Inflammatory macrophage (primary cell): ENCODE results near the gene STAT5B.

Source experiments
- DNase-seq, 2 donors: peaks; one replicate each; pipeline ENCODE4 v3.0.0-alpha.2; 2020 to 2022

STAT5B gene

DNA sequence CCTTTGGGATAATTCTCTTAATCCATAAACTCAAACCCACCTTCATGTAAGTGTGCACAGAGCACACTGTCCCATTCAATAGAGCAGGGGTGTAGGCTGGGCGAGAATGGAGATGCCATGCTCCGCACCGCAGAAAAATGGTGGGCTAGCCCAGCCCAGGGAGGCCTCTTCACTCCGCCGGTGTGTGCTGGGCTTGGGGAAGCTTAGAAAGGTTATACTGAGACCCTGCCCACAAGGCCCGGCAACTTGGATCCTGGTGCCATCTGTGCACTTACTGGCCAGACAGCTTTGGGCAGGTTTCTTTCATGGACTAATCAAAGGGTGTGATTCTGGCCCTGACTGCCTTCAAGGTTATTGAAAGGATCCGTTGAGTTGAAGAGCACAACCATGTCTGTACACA is 8.4 kb upstream of the STAT5B start:
- no peak for DNase-seq

- DNase-seq, result no peak
These were observed 7.8 kb upstream of the STAT5B start for GRCh38 chr17:42284024-42284369.

DNA sequence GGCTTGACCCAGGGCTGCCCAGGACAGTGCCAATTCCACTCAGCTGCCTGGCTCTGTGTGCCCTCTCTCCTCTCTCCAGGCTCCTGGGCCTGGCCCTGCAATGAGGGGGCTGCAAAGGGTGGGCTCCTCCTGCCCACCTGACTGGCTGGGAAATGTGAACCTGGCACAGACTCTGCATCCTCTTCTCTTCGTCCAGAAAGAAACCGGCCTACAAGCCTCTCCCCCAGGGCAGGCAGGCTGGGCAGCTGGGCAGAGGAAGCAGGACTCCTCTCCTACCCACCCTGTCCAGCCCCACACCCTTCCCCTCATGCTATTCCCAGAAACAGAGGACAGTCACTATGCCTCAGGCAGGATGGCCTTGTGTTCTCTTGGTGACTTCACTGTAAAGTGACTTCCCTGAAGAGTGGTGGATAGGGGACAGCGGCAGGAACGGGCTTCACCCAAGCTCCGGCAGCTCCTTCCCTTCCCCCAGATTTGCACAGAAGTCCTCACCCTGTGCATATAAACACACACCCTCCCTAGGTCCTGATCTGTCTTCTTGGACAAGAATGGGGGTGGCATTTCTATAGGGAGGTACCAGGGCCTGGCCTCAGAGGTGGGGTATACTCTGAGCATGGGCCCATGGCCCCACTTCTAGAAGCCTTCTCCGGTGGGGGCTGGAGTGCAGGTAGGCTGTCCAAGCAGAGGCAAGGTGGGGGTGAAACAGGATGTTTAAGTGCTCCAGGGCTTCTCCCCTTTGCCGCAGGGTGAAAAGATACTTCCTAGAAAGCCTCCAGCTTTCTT is 7.2 kb upstream of the STAT5B start:
- no peak for DNase-seq

- DNase-seq, result no peak
These were observed 6.4 kb upstream of the STAT5B start for GRCh38 chr17:42282478-42283080.

GRCh38 chr17:42281571-42282096 is 5.4 kb upstream of the STAT5B start:
- no peak for DNase-seq

DNA sequence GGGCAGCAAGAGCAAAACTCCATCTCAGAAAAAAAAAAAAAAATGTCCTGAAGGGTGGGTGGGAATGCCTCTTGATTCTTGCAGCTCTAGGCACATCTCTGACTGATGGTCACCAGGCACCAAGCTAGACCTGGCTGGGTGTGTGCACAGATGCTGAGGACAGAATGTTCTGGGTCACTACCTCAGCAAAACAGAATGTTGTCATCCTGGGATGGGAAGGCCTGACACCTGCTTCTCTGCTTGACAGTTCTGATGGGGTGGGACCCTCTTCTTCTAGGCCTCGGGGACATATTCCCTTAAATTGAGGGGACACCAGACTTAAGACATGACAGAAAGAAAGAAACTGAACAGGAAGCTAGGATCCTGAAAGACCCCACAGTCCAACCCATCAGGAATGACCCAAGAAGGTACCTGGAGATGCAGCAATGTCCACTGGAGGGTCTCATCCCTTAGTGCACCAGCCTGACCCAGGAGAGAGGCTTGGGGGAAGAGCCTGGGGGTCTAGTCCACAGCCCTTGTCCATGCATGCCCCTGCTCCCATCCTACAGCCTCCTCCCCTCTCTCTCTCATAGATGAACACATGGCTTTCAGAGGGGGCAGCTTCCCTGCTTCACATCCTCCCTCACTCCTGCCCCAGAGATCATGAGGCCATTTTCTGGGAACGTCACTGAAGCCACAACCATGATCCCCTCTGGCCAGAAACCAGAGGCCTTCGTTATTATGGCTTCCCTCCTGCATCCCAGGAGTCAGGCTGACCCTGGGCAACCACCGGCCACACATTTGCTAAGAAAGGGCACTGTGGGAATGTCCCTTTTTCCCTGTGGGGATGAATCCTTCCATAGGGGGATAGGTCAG is 3.8 kb upstream of the STAT5B start:
- no peak for DNase-seq

GRCh38 chr17:42277342-42277712 is 1.1 kb upstream of the STAT5B start:
- DNase-seq, result no peak

DNA sequence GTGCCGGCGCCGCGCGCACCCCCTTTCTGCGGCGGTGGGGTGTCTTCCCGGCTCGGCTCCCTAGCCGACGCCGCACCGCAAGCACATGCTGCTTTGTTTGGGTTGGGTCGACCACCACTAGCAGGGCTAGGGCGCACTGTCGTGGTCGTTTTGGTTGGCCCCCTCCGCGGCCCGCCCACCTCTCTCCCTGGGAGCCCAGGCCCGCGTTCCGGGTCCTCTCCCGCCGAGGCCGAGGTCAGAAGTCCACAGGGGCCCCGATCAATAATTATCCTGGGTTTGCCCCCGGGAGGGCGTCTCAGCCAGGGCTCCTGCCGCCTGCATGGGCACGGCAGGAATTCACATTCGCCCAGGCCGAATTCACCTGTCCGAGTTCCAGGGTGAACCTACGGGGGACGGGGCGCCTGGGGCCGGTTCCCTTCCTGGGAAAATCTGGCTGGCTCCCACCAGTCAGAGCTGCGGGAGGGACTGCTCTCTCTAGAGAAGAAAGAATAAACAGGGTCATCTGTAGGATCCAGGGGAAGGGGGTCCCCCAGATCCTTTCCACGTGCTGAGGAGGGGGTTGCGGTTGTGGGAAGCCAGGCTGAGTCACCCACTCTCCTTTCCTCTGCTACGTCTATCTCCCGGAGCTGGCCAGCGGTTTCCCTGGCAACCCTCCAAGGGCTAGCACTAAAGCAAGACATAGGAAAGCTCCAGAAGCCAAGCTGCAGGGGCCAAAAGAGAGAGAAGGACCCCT is 584 bp upstream of the STAT5B start:
- DNase-seq, result no peak

DNA sequence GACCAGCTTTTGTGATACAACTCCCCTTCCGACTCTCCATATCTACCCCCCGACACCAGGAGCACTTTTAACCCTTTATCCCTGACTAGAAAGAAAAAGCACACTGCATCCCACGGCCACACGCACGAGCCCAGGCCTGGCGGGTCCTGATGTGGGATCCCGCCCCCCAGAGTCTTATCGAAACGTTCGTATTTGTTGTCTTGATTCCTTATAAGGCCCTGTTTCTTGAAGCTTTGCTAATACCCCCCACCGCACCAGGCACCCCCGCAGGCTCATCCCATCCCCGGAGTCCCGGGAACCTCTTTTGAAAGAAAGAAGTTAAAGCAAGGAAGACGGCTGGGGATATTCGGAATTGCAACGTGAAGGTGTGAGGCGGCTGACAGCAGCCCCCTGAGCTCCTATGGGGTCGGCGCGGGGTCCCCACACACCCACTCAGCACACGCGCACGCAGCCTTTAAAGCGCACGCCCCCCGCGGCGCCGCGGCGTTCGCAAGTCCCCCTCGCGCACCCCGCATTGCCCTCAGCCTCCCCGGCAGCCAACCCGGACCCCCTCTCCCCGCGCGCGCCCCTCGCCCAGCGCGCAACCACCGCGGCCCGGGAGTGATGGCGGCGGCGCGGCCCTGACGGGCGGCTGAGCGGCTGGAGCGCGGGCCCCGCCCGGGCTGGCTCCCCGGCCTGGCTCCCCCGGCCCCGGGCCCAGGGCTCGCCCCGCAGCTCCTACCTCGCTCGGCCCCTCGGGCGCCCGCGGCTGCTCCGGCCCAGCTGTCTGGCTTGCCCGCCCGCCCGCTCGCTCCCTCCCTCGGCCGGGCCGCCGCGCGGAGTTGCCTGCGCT is 448 bp downstream of the STAT5B start:
- no peak for DNase-seq

GRCh38 chr17:42274812-42275526 is 1.2 kb downstream of the STAT5B start:
- peak; percentile 14 for DNase-seq

DNA sequence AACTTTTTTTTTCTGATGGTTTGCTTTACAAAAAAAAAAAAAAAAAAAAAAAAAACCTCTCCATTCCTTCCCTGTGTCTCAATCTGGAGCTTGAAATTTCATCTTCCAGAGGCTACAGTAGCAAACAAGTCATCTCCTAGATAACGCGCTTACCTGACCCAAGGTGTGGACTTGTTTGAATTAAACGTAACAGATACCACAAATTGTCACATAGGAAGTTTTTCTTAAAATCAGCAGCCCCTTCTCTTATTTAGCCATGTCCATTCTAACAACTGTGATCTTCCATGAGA is 2.0 kb downstream of the STAT5B start:
- DNase-seq, result no peak

GRCh38 chr17:42273474-42274252 is 2.5 kb downstream of the STAT5B start:
- DNase-seq, result peak in 1 of 2 donors; percentile 14

DNA sequence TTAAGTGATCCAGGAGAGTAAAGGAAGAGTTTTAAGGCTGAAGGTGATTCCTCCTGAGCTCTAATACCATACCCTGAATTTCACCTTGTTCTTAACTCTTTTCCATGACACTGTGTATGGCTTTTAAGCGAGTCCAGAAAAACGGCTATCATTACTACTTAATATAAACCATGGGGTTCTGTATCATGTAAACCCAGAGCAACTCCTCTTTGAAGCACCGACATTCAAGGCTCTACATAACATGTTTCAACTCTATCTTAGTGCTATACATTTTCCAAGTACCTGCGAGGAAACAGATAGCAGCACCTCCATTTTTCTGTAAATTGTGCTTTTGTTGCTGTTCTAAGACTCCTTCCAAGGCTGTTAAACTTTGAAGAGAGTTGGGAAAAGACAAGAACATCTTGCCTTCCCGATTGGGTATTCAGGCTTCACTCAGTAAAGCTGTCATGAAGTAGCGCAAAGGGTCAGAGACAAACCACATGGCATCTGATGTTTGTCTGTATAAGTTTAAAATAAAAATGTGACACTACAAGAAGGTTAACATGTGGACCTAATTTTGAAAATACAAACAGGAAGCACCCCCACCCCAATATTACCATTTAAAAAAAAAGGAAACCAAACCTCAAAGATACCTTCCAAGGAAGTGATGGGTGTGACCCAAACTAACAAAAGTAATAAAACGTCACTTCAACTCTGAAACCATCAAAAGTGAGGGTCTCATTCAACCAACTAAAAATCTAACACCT is 3.9 kb downstream of the STAT5B start:
- DNase-seq, result no peak

DNA sequence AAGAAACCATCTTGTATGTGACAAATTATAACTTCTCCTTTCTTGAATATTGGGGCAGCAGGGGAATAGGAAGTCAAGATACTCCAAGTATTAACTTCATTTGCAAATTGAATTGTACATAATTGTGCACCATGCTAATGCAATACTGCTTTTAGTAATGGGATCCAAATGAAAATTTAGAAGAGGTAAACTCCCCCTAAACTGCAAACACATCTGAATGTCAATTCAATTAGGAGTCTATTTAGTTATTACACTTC is 4.5 kb downstream of the STAT5B start:
- peak in 1 of 2 donors; percentile 18 for DNase-seq

DNA sequence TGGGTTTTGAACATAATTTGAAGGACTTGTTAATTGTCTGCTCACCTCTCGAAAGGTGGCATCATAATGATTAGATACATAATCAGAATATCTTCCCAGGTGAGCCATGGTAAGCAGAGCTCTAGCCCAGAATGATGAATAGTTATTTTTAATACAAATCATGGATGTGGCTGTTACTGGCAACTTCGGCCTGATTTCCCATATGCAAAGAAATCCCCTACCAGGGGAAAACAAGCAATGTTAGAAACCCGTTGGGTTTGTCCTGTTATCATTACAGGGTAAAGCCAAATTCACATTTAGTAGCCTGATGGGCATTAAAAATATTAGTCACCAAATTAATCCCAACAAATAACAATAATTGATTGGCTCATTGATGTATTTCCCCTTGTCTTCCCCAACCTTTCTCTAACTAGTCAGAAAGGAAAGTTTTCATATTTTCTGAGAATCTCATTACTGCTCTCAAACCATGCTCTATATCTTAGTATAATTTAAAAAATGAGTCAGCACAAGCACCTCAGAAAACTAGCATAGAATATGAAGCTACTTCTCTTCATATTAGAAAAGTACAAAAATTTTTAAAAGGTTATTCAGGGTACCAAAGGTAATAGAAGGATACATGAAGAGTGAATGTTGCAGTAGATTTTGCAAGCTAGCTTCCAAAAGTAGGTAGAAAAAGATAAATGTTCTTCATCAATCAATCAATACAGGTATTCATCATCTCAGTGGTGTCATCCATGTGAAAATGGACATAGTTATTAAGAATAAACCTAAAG is 5.0 kb downstream of the STAT5B start:
- DNase-seq, result no peak

- DNase-seq, result no peak
These were observed 5.6 kb downstream of the STAT5B start for GRCh38 chr17:42270596-42270995.

GRCh38 chr17:42270170-42270535 is 6.0 kb downstream of the STAT5B start:
- DNase-seq, result no peak

DNA sequence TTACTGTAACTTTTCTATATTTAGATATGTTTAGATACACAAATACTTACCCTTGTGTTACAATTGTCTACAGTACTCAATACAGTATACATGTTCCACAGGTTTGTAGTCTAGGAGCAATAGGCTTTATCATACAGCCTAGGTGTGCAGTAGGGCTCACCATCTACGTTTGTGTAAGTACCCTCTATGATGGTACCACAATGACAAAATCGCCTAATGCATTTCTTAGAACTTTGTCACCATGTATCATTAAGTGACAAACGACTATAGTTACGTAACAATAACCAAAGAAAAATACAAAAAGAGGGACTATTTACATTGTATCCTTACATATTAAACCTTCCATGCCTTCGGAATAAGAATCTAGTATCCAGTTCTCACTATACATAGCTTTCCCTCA is 8.0 kb downstream of the STAT5B start:
- DNase-seq, result no peak
